Smooth muscle cell (in vitro differentiated cells): ENCODE results near the gene COX8A. TPM values are rescaled to one million over a fixed set of nuclear protein-coding genes. Genes with fewer than 3 reads are reported as not detected.

Source experiments
- DNase-seq: peaks from one replicate; lab custom pipeline; 2025; ENCODE audit not compliant: unreplicated experiment; lab: John Stamatoyannopoulos, UW
- H2AFZ ChIP-seq: fragments of 200-600 bp; sonication (generic); 2 replicates; pipeline ENCODE4 v1.6.0; 2016; ENCODE audit warnings: antibody characterized with exemption, low read depth, mild to moderate bottlenecking
- H3F3A ChIP-seq: fragments of 200-600 bp; sonication (generic); 2 replicates; pipeline ENCODE4 v1.6.0; 2017; ENCODE audit warnings: antibody characterized with exemption, low read depth
- H3K27ac ChIP-seq: fragments of 200-600 bp; sonication (generic); 2 replicates; pipeline ENCODE4 v1.5.1; 2016; ENCODE audit warnings: low read depth, mild to moderate bottlenecking
- H3K27me3 ChIP-seq: fragments of 200-600 bp; sonication (generic); 2 replicates; pipeline ENCODE4 v1.6.1; 2016; ENCODE audit warnings: low read depth, mild to moderate bottlenecking
- H3K36me3 ChIP-seq: fragments of 200-600 bp; sonication (generic); 2 replicates; pipeline ENCODE4 v1.5.1; 2016; ENCODE audit warnings: low read depth
- H3K4me1 ChIP-seq: fragments of 200-600 bp; sonication (generic); 2 replicates; pipeline ENCODE4 v1.5.1; 2016; ENCODE audit warnings: low read depth
- H3K4me2 ChIP-seq: fragments of 200-600 bp; sonication (generic); 2 replicates; pipeline ENCODE4 v1.6.0; 2016; ENCODE audit warnings: mild to moderate bottlenecking
- H3K4me3 ChIP-seq: fragments of 200-600 bp; sonication (generic); 2 replicates; pipeline ENCODE4 v1.5.1; 2016; ENCODE audit warnings: mild to moderate bottlenecking
- H3K79me2 ChIP-seq: fragments of 200-600 bp; sonication (generic); 2 replicates; pipeline ENCODE4 v1.6.0; 2016; ENCODE audit warnings: low read depth, mild to moderate bottlenecking
- H3K9ac ChIP-seq: fragments of 200-600 bp; sonication (generic); 2 replicates; pipeline ENCODE4 v1.6.0; 2016; ENCODE audit warnings: low read depth
- H3K9me3 ChIP-seq: fragments of 200-600 bp; sonication (generic); replicated peaks from 2 replicates; pipeline ENCODE4 v1.5.1; 2016; ENCODE audit warnings: low read depth
- H4K20me1 ChIP-seq: fragments of 200-600 bp; sonication (generic); 2 replicates; pipeline ENCODE4 v1.6.0; 2016; ENCODE audit warnings: low read depth
- WGBS: methylation state at CpG from one replicate; pipeline ENCODE4 v1.1.7; 2016; ENCODE audit warnings: low lambda C conversion rate; 5-methylcytosine and 5-hydroxymethylcytosine counted together
- polyA plus RNA-seq: library from polyadenylated mRNA; unstranded; fragments of >200 nt; fragmentation: Nextera tagmentation; extraction: Ambion mirVana; gene quantifications from 2 replicates; pipeline ENCODE4 v1.2.1, GENCODE V29; 2016
- total RNA-seq: library from RNA; depleted of rRNA; stranded (reverse); fragments of >200 nt; gene quantifications from 2 replicates; pipeline ENCODE4 v1.2.3, GENCODE V29; 2014
- TF ChIP-seq, protein P1 (sequence below): fragments of 200-600 bp; sonication (generic); IDR thresholded peaks from 2 replicates; pipeline ENCODE4 v1.5.1; 2017; ENCODE audit warnings: borderline replicate concordance, mild to moderate bottlenecking, antibody characterized with exemption; ENCODE audit not compliant: insufficient read depth, poor library complexity, severe bottlenecking

The COX8A gene
- total and polyA plus RNA-seq, 2 experiments from 2014 or later = 534 to 551 TPM

DNA sequence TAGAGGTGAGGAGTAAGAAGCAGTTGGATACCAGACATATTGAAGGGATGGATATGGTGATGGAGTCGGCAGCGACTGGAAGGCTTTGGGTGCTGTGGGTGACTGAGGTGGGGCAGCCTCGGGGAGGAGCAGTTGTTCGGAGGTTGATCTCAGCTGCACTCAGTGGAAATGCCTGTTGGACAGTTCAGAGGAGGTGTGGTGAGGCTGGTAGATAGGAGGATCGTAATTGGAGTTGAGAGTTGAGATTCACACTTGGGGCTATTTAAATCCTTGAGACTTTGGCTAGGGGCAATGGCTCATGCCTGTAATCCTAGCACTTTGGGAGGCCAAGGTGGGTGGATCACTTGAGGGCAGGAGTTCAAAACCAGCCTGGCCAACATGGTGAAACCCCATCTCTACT lies 18.7 kb downstream of the COX8A start:
- H3K9me3 ChIP-seq = no peaks in the 10 kb centered on the region
- H3K79me2 ChIP-seq = peaks cover 20% of the 10 kb centered on the region
- no peak overlapping the region for H2AFZ ChIP-seq
- WGBS = 95% methylated on average over 5 of the region's 5 CpGs
- H3K4me2 ChIP-seq = no peak overlapping the region
- H3K27ac ChIP-seq = no peak overlapping the region
- H3K27me3 ChIP-seq = no peaks in the 10 kb centered on the region
- peaks cover 87% of the 10 kb centered on the region for H4K20me1 ChIP-seq
- H3K4me1 ChIP-seq = peaks cover under 1% of the 10 kb centered on the region
- H3F3A ChIP-seq = no peaks in the 10 kb centered on the region
- no peak overlapping the region for H3K4me3 ChIP-seq
- TF ChIP-seq, protein P1, sequence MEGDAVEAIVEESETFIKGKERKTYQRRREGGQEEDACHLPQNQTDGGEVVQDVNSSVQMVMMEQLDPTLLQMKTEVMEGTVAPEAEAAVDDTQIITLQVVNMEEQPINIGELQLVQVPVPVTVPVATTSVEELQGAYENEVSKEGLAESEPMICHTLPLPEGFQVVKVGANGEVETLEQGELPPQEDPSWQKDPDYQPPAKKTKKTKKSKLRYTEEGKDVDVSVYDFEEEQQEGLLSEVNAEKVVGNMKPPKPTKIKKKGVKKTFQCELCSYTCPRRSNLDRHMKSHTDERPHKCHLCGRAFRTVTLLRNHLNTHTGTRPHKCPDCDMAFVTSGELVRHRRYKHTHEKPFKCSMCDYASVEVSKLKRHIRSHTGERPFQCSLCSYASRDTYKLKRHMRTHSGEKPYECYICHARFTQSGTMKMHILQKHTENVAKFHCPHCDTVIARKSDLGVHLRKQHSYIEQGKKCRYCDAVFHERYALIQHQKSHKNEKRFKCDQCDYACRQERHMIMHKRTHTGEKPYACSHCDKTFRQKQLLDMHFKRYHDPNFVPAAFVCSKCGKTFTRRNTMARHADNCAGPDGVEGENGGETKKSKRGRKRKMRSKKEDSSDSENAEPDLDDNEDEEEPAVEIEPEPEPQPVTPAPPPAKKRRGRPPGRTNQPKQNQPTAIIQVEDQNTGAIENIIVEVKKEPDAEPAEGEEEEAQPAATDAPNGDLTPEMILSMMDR = no peak
- H3K36me3 ChIP-seq = no peaks in the 10 kb centered on the region
- no peak for DNase-seq
- no peak overlapping the region for H3K9ac ChIP-seq

- H3K9ac ChIP-seq = no peak overlapping the region
- TF ChIP-seq, protein P1 = no peak
- H3K27ac ChIP-seq = no peak overlapping the region
- peaks cover 13% of the 10 kb centered on the region for H3K79me2 ChIP-seq
- H2AFZ ChIP-seq = no peak overlapping the region
- H3F3A ChIP-seq = no peaks in the 10 kb centered on the region
- no peak overlapping the region for H3K4me3 ChIP-seq
- no peak for DNase-seq
- no peaks in the 10 kb centered on the region for H3K9me3 ChIP-seq
- peaks cover 9% of the 10 kb centered on the region for H3K4me1 ChIP-seq
- no peak overlapping the region for H3K4me2 ChIP-seq
- 91% methylated on average over 6 of the region's 6 CpGs for WGBS
- H3K36me3 ChIP-seq = no peaks in the 10 kb centered on the region
- no peaks in the 10 kb centered on the region for H3K27me3 ChIP-seq
- peaks cover 91% of the 10 kb centered on the region for H4K20me1 ChIP-seq
These were observed 19.6 kb downstream of the COX8A start for GRCh38 chr11:63993993-63994392.

DNA sequence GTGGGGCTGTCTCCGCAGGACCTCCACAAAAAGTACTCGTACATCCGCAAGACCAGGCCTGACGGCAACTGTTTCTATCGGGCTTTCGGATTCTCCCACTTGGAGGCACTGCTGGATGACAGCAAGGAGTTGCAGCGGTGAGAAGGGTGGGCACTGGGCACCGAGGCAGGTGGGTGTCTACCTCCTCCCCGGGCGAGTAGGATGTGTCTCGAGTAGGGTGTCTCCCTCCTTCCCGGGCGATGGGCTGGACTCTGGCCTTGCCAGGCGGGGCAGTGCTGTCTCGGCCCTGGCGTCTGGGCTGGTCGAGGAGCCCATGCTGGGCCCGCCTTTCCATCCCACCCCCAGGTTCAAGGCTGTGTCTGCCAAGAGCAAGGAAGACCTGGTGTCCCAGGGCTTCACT lies 22.1 kb downstream of the COX8A start:
- Histone ChIP-seq H3K79me2 (peaks cover 4% of the 10 kb centered on the region), H2AFZ (no peak overlapping the region), H3K27me3 (no peaks in the 10 kb centered on the region), H3K27ac (no peak overlapping the region), H3K36me3 (no peaks in the 10 kb centered on the region), H3K4me1 (peaks cover 21% of the 10 kb centered on the region), H4K20me1 (peaks cover 87% of the 10 kb centered on the region), H3K4me2 (no peak overlapping the region), H3K4me3 (no peak overlapping the region), H3K9ac (no peak overlapping the region), H3K9me3 (no peaks in the 10 kb centered on the region), H3F3A (no peaks in the 10 kb centered on the region)
- WGBS = 96% methylated on average over 18 of the region's 18 CpGs
- DNase-seq = no peak
- TF ChIP-seq, protein P1 = no peak

- Histone ChIP-seq H3K27ac (no peak overlapping the region), H4K20me1 (peaks cover 80% of the 10 kb centered on the region), H3K27me3 (no peaks in the 10 kb centered on the region), H3K9ac (no peak overlapping the region), H3K4me3 (no peak overlapping the region), H3K36me3 (no peaks in the 10 kb centered on the region), H3K4me1 (peaks cover 21% of the 10 kb centered on the region), H2AFZ (no peak overlapping the region), H3K79me2 (no peaks in the 10 kb centered on the region), H3K9me3 (no peaks in the 10 kb centered on the region), H3K4me2 (no peak overlapping the region), H3F3A (no peaks in the 10 kb centered on the region)
- TF ChIP-seq, protein P1 = no peak
- 97% methylated on average over 27 of the region's 27 CpGs for WGBS
- DNase-seq = no peak
These were observed 22.8 kb downstream of the COX8A start for GRCh38 chr11:63997104-63997700.
